Stimulated activated CD4-positive, alpha-beta T cell treated with anti-CD3 and anti-CD28 coated beads, Interleukin-12 subunit alpha, Interleukin-12 subunit beta, amount 100 ng/mL, for 24 hours (primary cell): ENCODE results near the gene SLC25A53.
"Not testable (repeated sequence)": the region's sequence is repeated elsewhere in the genome, so short reads cannot be mapped to it uniquely, and the experiment has no call there.

Experiments used
- DNase-seq, 2 experiments: peaks; one replicate each; pipeline ENCODE4 v3.0.0-alpha.2; 2020; ENCODE audit warnings: low read depth in 2 of 2

Gene SLC25A53

DNA sequence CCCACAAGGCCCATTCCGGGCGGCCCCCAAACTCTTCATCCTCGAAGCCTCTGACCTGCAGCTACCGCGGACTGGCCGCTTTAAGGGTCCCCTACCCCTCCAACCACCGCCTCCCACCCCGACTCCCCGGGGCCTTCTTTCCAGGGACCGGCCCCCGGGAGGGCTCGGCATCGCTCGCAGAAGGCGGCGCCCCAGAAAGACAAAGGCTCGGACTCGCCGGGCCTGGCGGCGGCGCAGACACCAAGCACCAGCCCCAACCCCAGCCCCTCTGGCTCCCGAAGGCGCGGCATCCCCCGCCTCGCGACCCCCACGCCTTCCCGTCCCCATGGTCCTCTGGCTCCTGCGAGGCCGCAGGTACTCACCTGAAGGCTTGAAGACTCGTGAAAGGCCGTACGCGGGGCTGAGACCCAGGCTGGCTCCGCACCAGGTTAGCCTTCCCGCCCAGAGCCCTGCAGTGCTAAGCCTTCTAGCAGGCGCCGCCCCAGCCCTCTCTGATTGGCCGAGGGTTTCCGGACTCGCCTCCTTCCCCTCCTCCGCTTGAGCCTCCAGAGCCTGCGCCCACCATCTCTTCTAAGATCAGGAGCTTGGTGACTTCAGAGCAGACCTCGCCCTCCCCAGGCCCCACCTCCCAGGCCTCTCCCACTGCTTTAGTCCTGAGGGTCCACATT, 80.9 kb downstream of the SLC25A53 start, which contains the start of gene TMSB15C:
TSS of gene TMSB15C (minus strand) at position 459 of the 668 bp plus-strand sequence.
- not testable (repeated sequence) for DNase-seq

DNA sequence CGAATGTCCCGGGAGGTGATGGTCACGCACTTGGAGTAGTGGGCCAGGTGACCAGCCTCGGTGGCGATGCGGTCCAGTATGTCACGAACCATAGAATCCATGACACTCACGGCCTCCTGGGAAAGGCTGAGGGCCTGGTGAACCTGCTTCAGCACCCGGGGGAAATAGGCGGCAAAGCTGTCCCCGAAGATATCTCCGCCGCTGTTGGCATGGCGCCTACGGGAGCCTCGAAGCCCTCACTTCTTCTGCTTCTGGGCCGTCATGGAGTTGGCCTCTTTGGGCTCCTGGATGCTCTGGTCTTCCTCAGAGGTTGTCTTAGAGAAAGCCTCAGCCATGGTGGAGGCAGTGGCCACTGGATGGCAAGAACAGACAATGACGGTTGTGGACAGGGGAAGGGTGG, 94.2 kb downstream of the SLC25A53 start:
- DNase-seq, result not testable (repeated sequence)

DNA sequence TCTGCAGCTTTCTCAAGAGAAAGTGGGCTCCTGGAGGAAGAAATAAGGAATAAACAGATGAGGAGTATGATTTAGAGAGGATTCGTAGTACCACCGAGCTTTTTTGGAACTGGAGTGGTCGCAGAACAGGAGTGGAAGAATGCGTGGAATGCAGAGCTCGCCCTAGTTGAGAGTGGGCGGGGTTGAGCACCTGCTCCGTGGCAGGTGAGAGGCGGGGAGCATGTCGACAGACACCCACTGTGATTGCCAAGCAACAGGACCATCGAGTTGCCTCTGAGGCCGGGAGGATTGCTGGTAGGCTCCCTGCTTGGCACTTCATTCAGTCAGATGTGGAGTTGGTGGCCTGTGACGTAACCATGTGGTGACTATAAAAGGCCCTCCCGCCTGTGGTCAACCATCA, 101.9 kb downstream of the SLC25A53 start:
- DNase-seq, result not testable (repeated sequence)
